Measurements from ENCODE around the gene PCDH9. TPM values are rescaled to one million over a fixed set of nuclear protein-coding genes. Genes with fewer than 3 reads are reported as not detected.

Gene PCDH9
- total and polyA plus RNA-seq, 11 donors, result 3.0 to 39.6 (median 21.6) TPM

GRCh38 chr13:66853564-66853963, 376.6 kb downstream of the PCDH9 start:
- DNase-seq (no peak), ATAC-seq (no peak)
- H3K4me1 ChIP-seq, result no peaks in the 10 kb centered on the region
- H3K27ac ChIP-seq, result no peak overlapping the region
- peaks cover 0 to 10% (median 0%) of the 10 kb centered on the region in 12 donors for H3K9me3 ChIP-seq
- no peaks in the 10 kb centered on the region for H3K36me3 ChIP-seq
- H3K4me3 ChIP-seq, result no peak overlapping the region
- TF ChIP-seq CTCF (IDR thresholded peaks at IDR 0.05), result no peak
- TF ChIP-seq POLR2A (IDR thresholded peaks at IDR 0.05), result no peak
- H3K27me3 ChIP-seq, result no peaks in the 10 kb centered on the region
- intact Hi-C loops (cut with DNase I), result no loop called here

GRCh38 chr13:66849706-66850105, 380.4 kb downstream of the PCDH9 start:
- DNase-seq (no peak), ATAC-seq (no peak)
- intact Hi-C loops (cut with DNase I), result no loop called here
- H3K27ac ChIP-seq, result no peak overlapping the region
- no peaks in the 10 kb centered on the region for H3K27me3 ChIP-seq
- no peak for TF ChIP-seq POLR2A (IDR thresholded peaks at IDR 0.05)
- H3K9me3 ChIP-seq, result peaks cover 0 to 10% (median 0%) of the 10 kb centered on the region in 12 donors
- H3K36me3 ChIP-seq, result no peaks in the 10 kb centered on the region
- H3K4me1 ChIP-seq, result no peaks in the 10 kb centered on the region
- WGBS, 4 donors, result 77 to 89% (median 85%) methylated on average over 4 of the region's 4 CpGs
- H3K4me3 ChIP-seq, result no peak overlapping the region

GRCh38 chr13:66847541-66847940, 382.6 kb downstream of the PCDH9 start:
- WGBS, 4 donors, result 96 to 98% (median 97%) methylated on average over 6 of the region's 6 CpGs
- no peak for TF ChIP-seq CTCF (IDR thresholded peaks at IDR 0.05)
- no peak for TF ChIP-seq POLR2A (IDR thresholded peaks at IDR 0.05)
- intact Hi-C loops (cut with DNase I), result no loop called here

GRCh38 chr13:66845393-66845792, 384.7 kb downstream of the PCDH9 start:
- no peaks in the 10 kb centered on the region for H3K9me3 ChIP-seq
- TF ChIP-seq CTCF (IDR thresholded peaks at IDR 0.05) (no peak), POLR2A (IDR thresholded peaks at IDR 0.05) (no peak)
- no peak overlapping the region for H3K27ac ChIP-seq
- intact Hi-C loops (cut with DNase I), result no loop called here
- no peak overlapping the region for H3K4me3 ChIP-seq
- ATAC-seq, result no peak
- peaks cover 0 to 2% (median 0%) of the 10 kb centered on the region in 12 donors for H3K4me1 ChIP-seq
- H3K27me3 ChIP-seq, result no peaks in the 10 kb centered on the region
- DNase-seq, result peak in 2 of 5 donors; percentile 27 to 45
- WGBS, 4 donors, result 93 to 100% (median 97%) methylated on average over 2 to 10 of the region's 10 CpGs
- H3K36me3 ChIP-seq, result no peaks in the 10 kb centered on the region

More at GRCh38 chr13:66847541-66847940, 382.6 kb downstream of the PCDH9 start:
- Histone ChIP-seq H3K4me1 (no peaks in the 10 kb centered on the region), H3K4me3 (no peak overlapping the region), H3K36me3 (no peaks in the 10 kb centered on the region), H3K9me3 (peaks cover 0 to 10% (median 0%) of the 10 kb centered on the region in 12 donors), H3K27ac (no peak overlapping the region), H3K27me3 (no peaks in the 10 kb centered on the region)
- ATAC-seq (no peak), DNase-seq (no peak)

GRCh38 chr13:66844933-66845332, 385.2 kb downstream of the PCDH9 start:
- Histone ChIP-seq H3K4me3 (no peak overlapping the region), H3K27me3 (no peaks in the 10 kb centered on the region), H3K27ac (no peak overlapping the region), H3K36me3 (no peaks in the 10 kb centered on the region), H3K9me3 (no peaks in the 10 kb centered on the region), H3K4me1 (peaks cover 0 to 2% (median 0%) of the 10 kb centered on the region in 12 donors)
- intact Hi-C loops (cut with DNase I), result no loop called here
- ATAC-seq (no peak), DNase-seq (peak in 1 of 5 donors; percentile 26)
- TF ChIP-seq POLR2A (IDR thresholded peaks at IDR 0.05) (no peak), CTCF (IDR thresholded peaks at IDR 0.05) (no peak)
- 85 to 97% (median 90%) methylated on average over 6 to 7 of the region's 7 CpGs for WGBS, 4 donors

Measured in heart left ventricle (tissue), 16 donors.